IMR-90 (cell line): ENCODE results near the gene TTBK2. TPM values are rescaled to one million over a fixed set of nuclear protein-coding genes. Genes with fewer than 3 reads are reported as not detected.
A peak's percentile ranks its signal among the peaks of the same experiment; 100 is the strongest.

Experiments
- ATAC-seq: fragments of 200-7000 bp; cut with Tn5 transposase; 2 replicates; pipeline ENCODE4 v1.9.1; 2020; ENCODE audit warnings: low read depth, mild to moderate bottlenecking, moderate library complexity
- Bru-seq: library from RNA; stranded (reverse); fragments of 400-500 nt; gene quantifications from one replicate; lab custom pipeline; 2021; lab: Mats Ljungman, UMichigan
- BruChase-seq, 2 experiments: library from RNA; stranded (reverse); fragments of 400-500 nt; gene quantifications; one replicate each; lab custom pipeline; 2021; lab: Mats Ljungman, UMichigan
- BruUV-seq: library from RNA; stranded (reverse); fragments of 400-500 nt; replicated peaks from 2 replicates; lab custom pipeline; 2021; lab: Mats Ljungman, UMichigan
- CTCF ChIA-PET: fragments of 300-600 bp; formaldehyde crosslinking; extraction: SDS; loops from one replicate; lab custom pipeline; 2021; ENCODE audit warnings: antibody characterized with exemption; lab: Yijun Ruan, JAX
- POLR2A ChIA-PET: fragments of 300-600 bp; sonication (Branson Sonifier 250); formaldehyde crosslinking; loops from one replicate; lab custom pipeline; 2022; ENCODE audit warnings: antibody characterized with exemption; ENCODE audit not compliant: unreplicated experiment; lab: Charles Lee
- DNase-seq: peaks from one replicate; pipeline ENCODE4 v3.0.0; 2013
- H2AFZ ChIP-seq: replicated peaks from 2 replicates; pipeline ENCODE3; 2013; ENCODE audit warnings: low read length, mild to moderate bottlenecking; ENCODE audit not compliant: poor library complexity
- H2AK5ac ChIP-seq: 2 replicates; pipeline ENCODE4 v1.6.1; 2013; ENCODE audit warnings: low read depth, low read length, inconsistent platforms
- H2AK9ac ChIP-seq: replicated peaks from 2 replicates; pipeline ENCODE3; 2013; ENCODE audit warnings: mild to moderate bottlenecking, low read depth, low read length, moderate library complexity; ENCODE audit not compliant: poor library complexity
- H2BK120ac ChIP-seq: 2 replicates; pipeline ENCODE4 v1.6.1; 2013; ENCODE audit warnings: low read depth, low read length, inconsistent platforms
- H2BK15ac ChIP-seq: 3 replicates; pipeline ENCODE4 v1.6.1; 2013; ENCODE audit warnings: low read depth, low read length, inconsistent platforms
- H2BK20ac ChIP-seq: 2 replicates; pipeline ENCODE4 v1.6.1; 2013; ENCODE audit warnings: low read depth, mild to moderate bottlenecking, inconsistent platforms, low read length, moderate library complexity
- H2BK5ac ChIP-seq: 2 replicates; pipeline ENCODE4 v1.6.1; 2013; ENCODE audit warnings: mild to moderate bottlenecking, low read depth, low read length, inconsistent platforms; ENCODE audit not compliant: poor library complexity, severe bottlenecking
- H3K14ac ChIP-seq: replicated peaks from 2 replicates; pipeline ENCODE4 v1.6.1; 2013; ENCODE audit warnings: low read depth, low read length, inconsistent platforms
- H3K18ac ChIP-seq: 2 replicates; pipeline ENCODE4 v1.6.1; 2013; ENCODE audit warnings: low read depth, low read length, control low read depth
- H3K23ac ChIP-seq: 2 replicates; pipeline ENCODE4 v1.6.1; 2013; ENCODE audit warnings: low read depth, low read length, inconsistent platforms
- H3K27ac ChIP-seq: 2 replicates; pipeline ENCODE4 v1.5.1; 2013; ENCODE audit warnings: mild to moderate bottlenecking, control low read depth, low read length; ENCODE audit not compliant: insufficient read depth
- H3K27me3 ChIP-seq: 2 replicates; pipeline ENCODE4 v1.6.1; 2013; ENCODE audit warnings: low read length; ENCODE audit not compliant: control insufficient read depth, insufficient read depth
- H3K36me3 ChIP-seq: 2 replicates; pipeline ENCODE4 v1.6.1; 2013; ENCODE audit warnings: low read length, mixed read lengths; ENCODE audit not compliant: control insufficient read depth, insufficient read depth
- H3K4ac ChIP-seq: 2 replicates; pipeline ENCODE4 v1.6.1; 2013; ENCODE audit warnings: low read depth, low read length, inconsistent platforms
- H3K4me1 ChIP-seq: 2 replicates; pipeline ENCODE4 v1.6.1; 2013; ENCODE audit warnings: low read length, mixed read lengths; ENCODE audit not compliant: control insufficient read depth, insufficient read depth
- H3K4me2 ChIP-seq: 2 replicates; pipeline ENCODE4 v1.6.1; 2013; ENCODE audit warnings: low read depth, mild to moderate bottlenecking, control low read depth, low read length, moderate library complexity
- H3K4me3 ChIP-seq: 2 replicates; pipeline ENCODE4 v1.5.1; 2013; ENCODE audit warnings: low read depth, mild to moderate bottlenecking, control low read depth, low read length, moderate library complexity; ENCODE audit not compliant: insufficient read depth
- H3K56ac ChIP-seq: 2 replicates; pipeline ENCODE4 v1.6.1; 2013; ENCODE audit warnings: low read length, inconsistent platforms; ENCODE audit not compliant: insufficient read depth; ENCODE audit errors: extremely low read depth
- H3K79me1 ChIP-seq, 2 experiments: 2 replicates each; pipeline ENCODE4 v1.6.1; 2013; ENCODE audit warnings: low read length in 2 of 2, inconsistent platforms in 1 of 2, low read depth in 1 of 2
- H3K9ac ChIP-seq: 2 replicates; pipeline ENCODE4 v1.6.1; 2013; ENCODE audit warnings: low read depth, low read length, control low read depth
- H3K9me1 ChIP-seq: 2 replicates; pipeline ENCODE4 v1.6.1; 2013; ENCODE audit warnings: low read length, inconsistent platforms; ENCODE audit not compliant: insufficient read depth
- H3K9me3 ChIP-seq: 2 replicates; pipeline ENCODE4 v1.6.1; 2013; ENCODE audit warnings: low read length; ENCODE audit not compliant: control insufficient read depth, insufficient read depth
- H4K20me1 ChIP-seq: 2 replicates; pipeline ENCODE4 v1.6.1; 2013; ENCODE audit warnings: low read length, inconsistent platforms; ENCODE audit not compliant: insufficient read depth
- H4K5ac ChIP-seq: 2 replicates; pipeline ENCODE4 v1.6.1; 2013; ENCODE audit warnings: mild to moderate bottlenecking, low read depth, low read length, control low read depth
- H4K8ac ChIP-seq, 2 experiments: 2 replicates each; pipeline ENCODE4 v1.6.1; 2013; ENCODE audit warnings: low read depth in 2 of 2, low read length in 2 of 2, control low read depth in 1 of 2, inconsistent platforms in 1 of 2
- H4K91ac ChIP-seq: 2 replicates; pipeline ENCODE4 v1.6.1; 2013; ENCODE audit warnings: low read depth, low read length, inconsistent platforms; ENCODE audit not compliant: insufficient read depth
- BHLHE40 ChIP-seq: fragments of 150-350 bp; IDR thresholded peaks from 2 replicates; pipeline ENCODE4 v1.6.1; 2016; ENCODE audit warnings: mild to moderate bottlenecking, low read depth, low read length
- CTCF ChIP-seq: conservative IDR thresholded peaks from 2 replicates; pipeline ENCODE4 v1.5.1; 2012; ENCODE audit warnings: mild to moderate bottlenecking, low read depth, low read length, improper control_type of control experiment
- ELK1 ChIP-seq: fragments of 150-350 bp; IDR thresholded peaks from 2 replicates; pipeline ENCODE4 v1.6.1; 2016; ENCODE audit warnings: low read depth, mild to moderate bottlenecking, low read length, moderate library complexity, borderline replicate concordance
- FOS ChIP-seq: fragments of 150-350 bp; IDR thresholded peaks from 2 replicates; pipeline ENCODE4 v1.6.1; 2016; ENCODE audit warnings: low read depth, low read length
- MAZ ChIP-seq: IDR thresholded peaks from 2 replicates; pipeline ENCODE4 v1.6.1; 2012; ENCODE audit warnings: low read depth, mild to moderate bottlenecking, low read length, improper control_type of control experiment, moderate library complexity, borderline replicate concordance
- MXI1 ChIP-seq: IDR thresholded peaks from 2 replicates; pipeline ENCODE4 v1.6.1; 2012; ENCODE audit warnings: low read depth, mild to moderate bottlenecking, low read length, moderate library complexity, borderline replicate concordance
- whole genome bisulfite sequencing, 2 experiments: methylation state at CpG; one replicate each; pipeline versions ENCODE4 v1.1.5 to v1.1.7; 2013; ENCODE audit warnings: missing lambda C conversion rate in 2 of 2; ENCODE audit not compliant: insufficient read length in 1 of 2; ENCODE audit errors: extremely low coverage in 2 of 2; 5-methylcytosine and 5-hydroxymethylcytosine counted together
- dilution Hi-C: fragments of 300-500 bp; cut with HindIII; formaldehyde crosslinking; loops from one replicate; pipeline ENCODE4 v1.14.3; 2018; ENCODE audit warnings: low sequenced_read_pairs; ENCODE audit not compliant: unreplicated experiment
- in situ Hi-C: fragments of 300-500 bp; cut with MboI; formaldehyde crosslinking; loops from 3 replicates; pipeline ENCODE4 v1.14.3; 2019; ENCODE audit warnings: low sequenced_read_pairs, inconsistent platforms, mixed read lengths
- intact Hi-C: fragments of 100-400 bp; cut with micrococcal nuclease; formaldehyde crosslinking; loops from 2 replicates; pipeline ENCODE4 v1.10.0; 2022
- long read RNA-seq: library from polyadenylated mRNA; unstranded; transcript quantifications from one replicate; pipeline ENCODE4 v2.0.0, GENCODE V29; 2021; ENCODE audit not compliant: unreplicated experiment
- polyA plus RNA-seq, 3 experiments: library from polyadenylated mRNA; depleted of rRNA; stranded (reverse); fragments of >200 nt; gene quantifications; 2 replicates each; pipeline ENCODE4 v1.2.3, GENCODE V29; 2012; ENCODE audit warnings: low replicate concordance in 1 of 3
- total RNA-seq: library from RNA; depleted of rRNA; stranded (reverse); fragments of >200 nt; gene quantifications from 2 replicates; pipeline ENCODE4 v1.2.3, GENCODE V29; 2012; rRNA removed

TTBK2 gene
- total RNA-seq (3.2 and 5.6 TPM in 2 replicates), polyA plus RNA-seq (2012; rRNA removed) (2.4 and 2.5 TPM in 2 replicates), Bru-seq, nascent RNA (percentile 70 among the genes with signal in this experiment), BruChase-seq, experiment 1, labeled RNA remaining after a 6-hour chase (percentile 79 among the genes with signal in this experiment), BruChase-seq, experiment 2, labeled RNA remaining after a 2-hour chase (percentile 75 among the genes with signal in this experiment)
- polyA plus RNA-seq (2012; cell fraction: cytosol; rRNA removed), result 0.63 and 0.71 TPM in 2 replicates
- 1.9 and 10.8 TPM in 2 replicates for polyA plus RNA-seq (2012; cell fraction: nucleus; rRNA removed; ENCODE audit: low replicate concordance)
- long read RNA-seq, partial matches to known transcripts, result 0 of 1 reads
- long read RNA-seq, other reads (novel, unspliced or antisense), result 1 of 1 reads

- WGBS, 2 experiments, result 1% methylated on average over 16 of the region's 72 CpGs; no CpG with 5 or more reads in 1 of the 2 experiments
- peak within 1 kb of the TSS; percentile 77 for H3K4ac ChIP-seq
- in situ Hi-C loops (loop anchor here (5.0 kb wide), 1 partner anchor 208 kb away; no protein-coding TSS in a partner anchor), dilution Hi-C loops (no loop called here), intact Hi-C loops (loop anchor here (1.0 to 5.0 kb wide), 2 partner anchors 123 to 183 kb away; partner anchors contain the start of gene CDAN1)
- H4K8ac ChIP-seq, result peak within 1 kb of the TSS; percentile 66 to 97
- ChIA-PET POLR2A (no interaction called here), CTCF (no interaction called here)
- H2BK5ac ChIP-seq, result peak within 1 kb of the TSS; percentile 56
- H2AK9ac ChIP-seq, result peak within 1 kb of the TSS; percentile 86
- no peaks in the 10 kb centered on the region for H3K27me3 ChIP-seq
- TF ChIP-seq MXI1, result peak; percentile 70; the same call in 1 of the 2 replicates
- TF ChIP-seq CTCF, result peak; percentile 20; the same call in 1 of the 2 replicates
- TF ChIP-seq BHLHE40, result no peak
- TF ChIP-seq MAZ, result peak; percentile 80; the same call in 1 of the 2 replicates
- no peak for TF ChIP-seq ELK1
- TF ChIP-seq FOS, result peak; percentile 80
- peaks cover 6 to 24% of the 10 kb centered on the region in 2 experiments; a peak in 3 of 4 replicates for H3K79me1 ChIP-seq
- peak within 1 kb of the TSS; percentile 28; the same call in 1 of the 2 replicates for H3K18ac ChIP-seq
- H3K9me3 ChIP-seq, result no peaks in the 10 kb centered on the region
- H3K56ac ChIP-seq, result peak within 1 kb of the TSS; percentile 55; the same call in 1 of the 2 replicates
- 0 out of 2 replicates have a peak within 1 kb of the TSS, but pooled peaks have one; percentile 16 for H2AK5ac ChIP-seq
- peak within 1 kb of the TSS; percentile 97 for H3K4me3 ChIP-seq
- H2BK120ac ChIP-seq, result peak within 1 kb of the TSS; percentile 17; the same call in 1 of the 2 replicates
- BruUV-seq, result no TSS peak
- H2AFZ ChIP-seq, result peak within 1 kb of the TSS; percentile 99
- peak within 1 kb of the TSS; percentile 77 for H3K27ac ChIP-seq
- peaks cover 4% of the 10 kb centered on the region; the same call in 1 of the 2 replicates for H4K20me1 ChIP-seq
- peak within 1 kb of the TSS; percentile 93 for H3K4me2 ChIP-seq
- H3K9ac ChIP-seq, result peak within 1 kb of the TSS; percentile 87
- ATAC-seq (peak; percentile 99), DNase-seq (peak; percentile 99)
- H3K14ac ChIP-seq, result peak within 1 kb of the TSS; percentile 84
- peaks cover 6% of the 10 kb centered on the region; the same call in 1 of the 2 replicates for H3K9me1 ChIP-seq
- peak within 1 kb of the TSS; percentile 18; the same call in 1 of the 2 replicates for H2BK20ac ChIP-seq
- no peaks in the 10 kb centered on the region for H3K4me1 ChIP-seq
- peak within 1 kb of the TSS; percentile 30; the same call in 1 of the 3 replicates for H2BK15ac ChIP-seq
- peak within 1 kb of the TSS; percentile 67 for H4K91ac ChIP-seq
- H3K36me3 ChIP-seq, result no peaks in the 10 kb centered on the region
- peak within 1 kb of the TSS; percentile 21 for H4K5ac ChIP-seq
- H3K23ac ChIP-seq, result peak within 1 kb of the TSS; percentile 55
Measured at GRCh38 chr15:42920519-42921341, at the start of gene TTBK2. Gene TTBK2 (minus strand): TSS chr15:42920778. CDS start chr15:42878617, 42,161 bp downstream.
